Activated gamma-delta T cell (primary cell): Measurements from ENCODE around the gene OSBP2.

Experiments
- DNase-seq: peaks from one replicate; lab custom pipeline; 2025; lab: John Stamatoyannopoulos, UW

Gene OSBP2

DNA sequence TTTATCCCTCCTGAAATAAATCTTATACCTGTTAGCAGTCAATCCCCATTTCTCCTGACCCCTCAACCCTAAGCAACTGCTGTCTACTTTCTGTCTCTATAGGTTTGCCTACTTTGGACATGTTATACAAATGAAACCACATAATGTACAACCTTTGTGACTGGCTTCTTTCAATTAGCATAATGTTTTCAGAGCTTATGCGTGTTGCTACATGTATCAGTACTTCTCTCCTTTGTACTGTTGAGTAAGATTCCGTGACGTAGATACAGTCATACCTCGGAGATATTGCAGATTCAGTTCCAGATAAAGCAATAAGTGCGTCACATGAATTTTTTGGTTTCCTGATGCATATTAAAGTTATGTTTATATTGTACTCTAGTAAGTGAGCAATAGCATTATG lies 146.6 kb downstream of the OSBP2 start:
- no peak for DNase-seq

DNA sequence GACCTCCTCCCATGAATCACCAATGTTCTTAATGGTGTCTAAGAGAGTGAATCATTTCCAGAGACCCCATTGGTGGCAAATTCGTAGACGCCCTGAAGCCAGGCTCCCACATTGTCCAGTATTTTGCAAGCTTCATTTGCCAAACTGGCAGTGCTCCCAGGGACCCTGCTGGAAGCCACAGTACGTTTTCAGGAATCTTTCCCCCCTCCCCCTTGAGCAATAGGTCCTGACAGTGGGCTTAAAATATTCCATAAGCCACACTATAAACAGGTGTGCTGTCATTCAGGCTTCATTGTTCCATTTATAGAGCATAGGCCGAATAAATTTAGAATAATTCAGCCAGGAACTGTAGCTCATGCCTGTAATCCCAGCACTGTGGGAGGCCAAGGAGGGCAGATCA lies 148.6 kb downstream of the OSBP2 start:
- DNase-seq, result no peak

DNA sequence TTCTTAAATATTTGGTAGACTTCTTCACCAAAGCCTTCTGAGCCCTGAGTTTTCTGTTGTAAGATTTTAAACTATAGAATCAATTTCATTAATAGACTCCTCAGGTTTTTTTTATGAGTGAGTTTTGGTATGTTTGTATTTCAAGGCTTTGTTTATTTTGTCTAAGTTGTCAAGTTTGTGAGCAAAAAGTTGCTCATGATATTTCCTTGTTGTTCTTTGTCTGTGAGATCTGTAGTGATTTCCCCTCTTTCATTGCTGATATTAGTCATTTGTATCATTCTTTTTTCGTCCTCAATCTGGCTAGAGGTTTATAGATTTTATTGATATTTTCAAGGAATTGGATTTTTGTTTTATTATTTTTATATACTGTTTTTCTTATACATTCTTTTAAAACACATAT lies 152.9 kb downstream of the OSBP2 start:
- no peak for DNase-seq

DNA sequence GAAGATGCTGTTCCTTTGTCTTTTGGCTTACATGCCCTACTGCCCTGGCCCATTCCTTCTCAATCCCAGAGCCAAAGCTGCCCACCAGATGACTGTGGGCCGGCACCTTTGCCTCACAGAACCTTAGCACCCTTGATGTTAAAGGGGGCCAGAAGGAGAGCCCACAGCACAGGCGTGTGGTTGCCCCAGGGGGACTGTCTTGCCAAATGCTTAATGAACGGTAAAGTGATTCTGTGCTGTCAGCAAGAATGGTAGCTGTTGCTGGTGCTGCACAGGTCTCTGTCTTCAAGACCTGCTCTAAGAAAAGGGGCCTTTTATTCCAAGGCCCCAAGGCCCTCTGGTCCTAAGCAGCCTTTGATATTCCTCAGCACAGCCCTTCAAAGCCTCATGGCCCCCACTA lies 160.6 kb downstream of the OSBP2 start:
- DNase-seq, result no peak

DNA sequence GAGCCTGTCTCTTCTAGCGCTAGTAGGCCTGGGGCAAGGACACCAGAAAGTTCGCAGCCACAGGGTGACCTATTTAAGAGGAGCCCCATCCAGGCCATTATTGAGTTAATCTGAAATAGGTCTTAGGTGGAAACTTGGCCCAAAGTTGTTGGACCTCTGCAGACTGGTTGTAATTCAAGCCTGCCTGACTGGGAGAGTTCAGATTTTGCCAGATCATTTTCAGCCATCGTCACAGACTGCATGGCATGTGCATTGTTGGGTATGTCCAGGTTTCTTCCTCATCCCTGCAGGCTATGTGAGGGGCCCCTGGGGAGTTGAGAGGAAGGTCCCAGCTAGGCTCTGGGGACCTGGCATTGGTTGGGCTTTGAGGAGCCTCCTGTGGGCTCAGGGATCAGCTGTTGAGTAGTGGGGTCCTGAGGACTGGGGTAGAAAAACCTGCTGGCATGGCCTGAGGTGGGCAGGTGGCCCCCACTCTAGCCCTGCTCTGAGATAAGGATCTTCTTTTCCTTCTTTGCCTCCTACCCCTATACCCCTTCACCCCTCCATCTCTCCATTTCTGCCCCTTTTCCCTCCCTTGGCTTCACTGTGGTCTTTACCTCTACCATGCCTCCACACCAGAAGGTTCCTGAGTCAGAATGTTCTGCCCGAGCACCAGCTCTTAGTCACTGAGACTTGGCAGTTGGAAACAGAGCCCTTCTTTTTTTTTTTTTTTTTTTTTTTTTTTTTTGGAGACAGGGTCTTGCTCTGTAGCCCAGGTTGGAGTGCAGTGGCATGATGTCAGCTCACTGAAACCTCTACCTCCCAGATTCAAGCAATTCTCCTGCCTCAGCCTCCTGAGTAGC lies 161.2 kb downstream of the OSBP2 start:
- no peak for DNase-seq

DNA sequence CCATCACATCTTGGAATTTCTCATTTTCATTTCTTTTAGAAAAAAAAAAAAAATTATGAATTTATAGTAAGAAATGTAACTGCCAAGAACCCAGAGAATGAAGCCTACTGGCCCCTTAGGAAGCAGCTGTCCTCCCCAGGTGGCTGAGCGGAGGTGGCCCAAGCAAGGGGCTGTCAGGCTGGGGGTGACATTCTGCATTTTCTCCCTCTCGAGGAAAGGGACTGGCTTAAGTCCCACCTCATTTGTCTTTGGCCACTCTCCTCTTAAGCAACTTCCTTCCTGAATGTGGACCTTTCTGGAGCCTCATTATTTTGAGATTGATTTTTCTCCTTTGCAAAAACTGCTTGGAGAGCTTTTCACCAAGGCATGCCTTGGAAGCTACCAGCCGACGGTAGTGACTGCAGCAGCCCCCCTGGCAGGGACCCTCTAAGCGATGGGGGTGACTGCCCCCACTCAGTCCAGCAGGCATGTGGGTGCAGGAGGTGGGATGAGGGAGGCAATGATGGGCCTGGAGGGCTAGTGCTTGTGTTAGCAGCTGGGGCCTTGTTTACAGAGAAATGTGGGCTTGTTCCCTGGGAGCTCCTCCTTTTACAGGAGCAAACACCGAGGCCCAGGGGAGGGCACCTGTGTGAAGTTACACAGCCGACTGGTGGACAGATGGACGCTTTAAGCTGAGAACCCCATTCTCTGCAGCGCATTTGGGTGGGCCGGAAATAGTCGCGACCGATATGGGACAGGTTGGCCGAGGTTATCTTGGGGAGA lies 162.2 kb downstream of the OSBP2 start:
- no peak for DNase-seq

DNA sequence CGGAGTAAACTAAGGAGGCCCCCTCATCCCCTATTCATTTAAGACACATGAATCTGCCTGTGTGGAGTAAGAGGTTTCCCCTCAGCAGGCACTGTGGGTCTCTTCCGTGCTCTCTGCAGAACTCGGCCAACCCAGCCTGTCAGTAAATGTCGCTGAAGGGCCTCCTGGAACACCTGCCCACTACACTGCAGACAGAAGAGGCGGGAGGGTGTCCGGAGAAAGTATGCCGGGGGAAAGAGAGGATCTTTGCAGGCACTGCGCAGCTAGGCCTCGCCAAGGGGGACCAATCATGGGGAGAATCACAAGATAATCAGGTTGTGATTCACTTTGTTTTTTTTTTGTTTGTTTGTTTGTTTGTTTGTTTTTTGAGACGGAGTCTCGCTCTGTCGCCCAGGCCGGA lies 163.1 kb downstream of the OSBP2 start:
- no peak for DNase-seq

DNA sequence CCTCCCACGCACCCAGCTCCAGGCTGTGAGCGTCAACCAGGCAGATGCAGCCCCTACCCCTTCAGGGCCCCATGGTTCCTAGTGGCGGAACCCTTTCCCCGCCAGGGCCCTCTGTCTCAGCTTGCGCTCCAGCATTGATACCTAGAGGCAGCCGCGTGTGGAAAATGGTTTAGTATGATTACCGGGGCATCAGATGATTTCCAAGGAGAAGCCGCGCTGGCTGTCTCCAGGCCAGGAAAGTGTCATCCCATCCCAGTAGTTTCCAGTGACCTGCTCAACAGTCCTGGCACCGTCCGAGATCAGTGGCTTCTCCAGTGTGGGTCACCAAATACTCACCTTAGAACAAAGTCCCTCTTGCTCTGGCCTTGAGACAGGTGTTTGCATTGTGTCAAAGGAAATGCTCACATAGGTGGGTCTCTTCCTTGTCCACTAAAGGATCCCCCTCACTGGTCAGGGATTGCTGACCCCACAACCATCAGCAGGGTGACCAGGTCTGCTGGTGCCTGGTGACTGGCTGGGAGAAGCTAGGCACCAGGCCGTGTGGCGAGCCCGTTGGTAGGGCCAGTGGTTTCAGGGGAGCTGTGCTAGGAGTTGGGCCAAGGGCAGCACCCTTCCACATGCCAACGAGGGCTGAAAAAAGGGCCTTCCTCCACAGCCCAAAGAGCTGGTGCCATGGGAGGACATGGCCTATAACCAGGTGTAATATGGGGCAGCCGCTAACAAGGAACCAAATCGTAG lies 164.5 kb downstream of the OSBP2 start:
- DNase-seq, result no peak

DNA sequence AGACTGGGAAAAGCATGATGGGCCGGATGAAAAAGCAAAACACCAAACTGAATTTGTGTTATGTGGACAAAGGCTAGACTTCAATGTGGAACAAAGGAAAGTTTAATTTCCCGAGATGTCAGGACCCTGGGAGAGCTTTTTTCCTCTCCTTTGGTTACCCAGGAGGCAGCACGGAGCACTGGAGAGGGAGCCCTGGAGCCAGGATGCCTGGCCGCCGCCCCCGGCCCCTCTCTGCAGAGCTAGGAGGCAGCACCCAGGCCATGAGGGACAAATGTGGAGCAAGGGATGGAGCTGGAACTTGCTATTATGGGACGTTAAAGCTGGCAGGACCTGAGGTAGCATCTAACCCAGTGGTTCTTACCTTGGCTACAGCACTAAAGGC lies 165.0 kb downstream of the OSBP2 start:
- no peak for DNase-seq

DNA sequence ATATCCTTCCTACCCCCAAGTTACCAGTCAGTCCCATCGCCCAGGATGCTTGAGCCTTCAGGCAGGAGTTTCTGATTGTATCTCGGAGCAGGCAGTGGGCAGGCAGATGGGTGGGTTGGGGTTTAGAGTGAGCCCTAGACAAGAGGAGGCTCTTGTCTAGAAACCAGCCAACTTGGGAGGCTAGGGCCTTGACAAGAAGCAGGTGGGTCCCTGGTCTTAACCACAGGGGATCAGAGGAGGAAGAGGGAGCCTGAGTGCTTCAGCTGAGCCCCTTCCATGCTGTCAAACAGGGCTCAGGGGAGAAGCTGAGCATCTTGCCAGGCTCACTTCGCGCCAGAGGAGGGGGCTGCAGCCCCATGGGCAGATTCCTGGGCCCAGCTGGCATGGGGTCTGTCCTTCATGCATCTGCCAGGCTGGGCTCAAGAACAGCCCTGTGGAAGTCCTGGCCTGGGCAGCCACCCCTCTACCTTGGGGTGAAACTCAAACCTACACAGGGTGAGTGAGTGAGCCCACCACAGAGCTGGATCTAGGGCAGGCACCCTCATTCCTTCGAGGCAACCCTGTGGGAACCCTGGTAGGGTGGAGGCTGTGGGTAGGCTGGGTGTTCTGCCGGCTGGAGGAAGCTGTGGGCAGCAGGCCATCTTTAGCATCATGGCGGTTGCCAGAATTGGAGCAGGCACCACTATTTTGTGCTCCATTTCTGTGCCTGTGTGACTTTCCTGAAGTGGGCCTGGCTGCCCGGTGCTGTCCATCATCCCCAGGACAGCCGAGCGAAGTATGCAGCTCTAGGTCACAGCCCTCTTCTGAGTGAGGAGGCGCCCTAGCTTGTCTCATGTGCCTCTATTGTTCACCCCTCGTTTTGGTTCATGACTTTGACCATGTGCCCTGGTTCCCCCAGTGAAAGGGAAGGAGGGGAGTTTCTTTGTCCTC lies 165.8 kb downstream of the OSBP2 start:
- no peak for DNase-seq

DNA sequence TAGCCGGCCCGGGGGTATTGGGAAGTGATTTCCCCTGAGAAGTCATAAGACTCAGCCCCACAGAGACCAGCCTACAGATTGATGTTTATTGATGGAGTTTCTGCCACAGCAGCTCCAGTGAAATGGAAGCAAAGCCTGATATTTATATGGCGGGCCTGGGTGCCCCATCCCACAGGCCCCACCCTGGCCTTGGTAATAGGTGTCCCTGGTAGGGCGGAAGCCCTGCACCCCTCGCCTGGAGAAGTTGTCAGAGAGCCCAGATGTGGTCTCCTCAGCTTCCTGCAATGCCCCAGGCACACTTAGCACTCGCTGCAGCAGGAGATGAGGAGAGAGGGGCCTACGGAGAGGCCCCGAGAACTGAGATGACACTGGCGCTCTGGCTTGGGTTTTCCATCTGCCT lies 166.5 kb downstream of the OSBP2 start:
- DNase-seq, result no peak

DNA sequence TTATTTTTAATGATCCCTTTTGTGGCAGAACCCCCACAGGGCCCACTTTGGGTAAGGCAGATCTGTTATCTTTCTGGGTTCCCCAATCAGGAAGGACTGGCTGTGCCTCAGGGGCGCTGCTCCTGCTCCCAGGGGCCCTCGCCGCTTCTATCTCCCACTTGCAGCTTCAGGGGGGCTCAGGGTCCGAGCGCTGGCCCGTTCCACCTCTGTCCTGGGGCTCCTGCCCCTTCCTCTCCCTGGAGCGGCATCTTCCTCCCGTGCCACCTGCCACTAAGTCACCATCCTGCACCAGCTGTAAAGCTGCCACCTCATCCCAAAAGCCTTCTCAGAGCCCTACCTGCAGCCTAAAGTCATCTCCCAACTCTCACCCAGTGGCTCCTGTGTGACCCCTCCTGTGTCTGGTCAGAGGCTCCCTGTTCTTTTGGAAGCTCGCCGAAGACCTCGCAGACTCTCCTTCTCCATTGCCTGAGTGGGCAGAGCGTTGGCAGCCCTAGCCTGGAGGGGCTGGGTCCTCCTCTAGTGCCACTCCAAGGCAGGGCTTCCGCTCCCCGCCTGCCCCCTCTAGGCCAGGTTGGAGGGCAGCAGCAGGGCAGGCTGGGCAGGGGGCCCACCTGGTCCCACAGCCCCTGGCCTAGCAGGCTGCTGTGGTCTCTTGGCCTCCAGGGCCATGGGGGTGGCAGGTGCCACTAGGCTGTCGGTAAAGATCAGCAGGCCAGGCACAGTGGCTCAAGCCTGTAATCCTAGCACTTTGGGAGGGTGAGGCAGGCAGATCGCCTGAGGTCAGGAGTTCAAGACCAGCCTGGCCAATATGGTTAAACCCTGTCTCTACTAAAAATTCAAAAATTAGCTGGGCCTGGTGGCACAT lies 167.2 kb downstream of the OSBP2 start:
- DNase-seq, result no peak

DNA sequence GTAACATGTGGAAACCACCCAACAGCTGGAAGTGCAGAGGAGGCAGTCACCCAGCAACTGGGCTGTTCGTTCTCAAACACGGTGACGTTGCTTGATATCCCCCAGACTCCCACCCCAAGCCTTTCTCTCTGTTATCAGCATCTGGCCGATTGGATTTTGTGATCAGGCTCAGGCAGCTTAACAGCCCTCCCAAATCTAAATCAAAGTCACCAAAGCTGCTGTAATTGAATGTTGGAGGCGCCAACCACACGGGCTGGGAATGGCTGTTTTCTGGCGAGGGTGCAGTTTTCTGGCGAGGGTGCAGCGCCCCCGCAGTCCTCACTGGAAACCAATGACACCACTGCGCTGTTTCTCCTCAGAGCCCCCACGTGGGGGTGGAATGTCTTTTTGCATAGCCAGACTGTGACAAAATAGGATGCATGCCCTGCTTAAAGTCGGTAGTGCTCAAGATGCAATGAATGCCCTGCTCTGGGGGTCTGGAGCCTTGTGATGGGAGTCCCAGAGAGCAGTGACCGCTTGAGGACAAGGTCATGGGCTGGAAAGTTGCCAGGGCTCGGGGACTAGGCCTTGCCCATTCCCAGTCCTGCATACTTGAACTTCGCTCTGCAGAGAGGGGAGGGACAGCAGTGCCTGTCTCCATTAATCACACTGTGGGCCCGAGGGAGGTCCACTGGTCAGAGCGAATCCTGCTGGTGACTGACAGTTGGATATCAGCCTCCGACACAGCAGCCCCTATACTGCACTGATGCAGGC lies 168.6 kb downstream of the OSBP2 start:
- no peak for DNase-seq

DNA sequence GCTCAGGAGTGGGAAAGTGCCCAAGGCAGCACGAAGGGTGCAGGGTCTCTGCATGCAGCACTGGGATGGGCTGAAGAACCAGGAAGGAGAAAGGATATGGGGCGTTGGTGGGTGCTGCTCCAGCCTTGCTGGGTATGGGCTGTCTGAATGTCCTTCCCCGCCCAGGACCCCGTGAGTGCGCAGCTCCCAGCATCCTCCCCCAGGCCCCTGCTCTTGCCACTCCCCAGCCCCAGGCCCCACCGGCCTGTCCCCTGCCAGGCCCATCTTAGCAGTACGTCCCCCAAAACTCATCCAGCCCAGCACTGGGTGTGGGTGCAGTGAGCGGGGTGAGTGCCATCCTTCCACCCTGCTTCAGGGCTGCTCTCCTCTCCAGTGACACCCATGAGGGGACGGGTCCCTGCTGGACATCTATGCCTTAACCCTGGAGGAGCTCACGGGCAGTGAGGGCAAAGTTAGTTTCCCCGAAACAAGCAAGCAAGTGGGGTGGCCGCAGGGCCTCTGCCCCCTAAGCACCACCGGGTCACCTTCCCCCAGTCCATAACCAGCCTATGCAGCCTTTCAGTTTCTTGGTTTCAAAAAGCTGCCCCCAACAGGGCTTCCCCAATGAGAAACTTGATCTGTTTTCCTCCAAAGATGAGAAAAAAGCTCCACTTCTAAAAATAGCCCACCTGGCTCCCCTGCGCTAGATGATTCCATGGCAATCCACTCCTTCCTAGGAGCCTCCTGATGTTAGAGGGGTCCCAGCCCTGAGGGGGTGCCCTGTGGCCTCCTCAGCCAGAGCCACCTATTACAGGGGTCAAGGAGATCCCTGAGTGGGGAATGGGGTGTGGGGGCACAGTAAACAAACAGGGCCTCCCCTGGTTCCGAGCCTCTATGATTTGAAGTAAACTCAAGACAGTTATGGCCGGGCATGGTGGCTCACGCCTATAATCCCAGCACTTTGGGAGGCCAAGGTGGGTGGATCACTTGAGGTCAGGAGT lies 170.1 kb downstream of the OSBP2 start:
- no peak for DNase-seq

DNA sequence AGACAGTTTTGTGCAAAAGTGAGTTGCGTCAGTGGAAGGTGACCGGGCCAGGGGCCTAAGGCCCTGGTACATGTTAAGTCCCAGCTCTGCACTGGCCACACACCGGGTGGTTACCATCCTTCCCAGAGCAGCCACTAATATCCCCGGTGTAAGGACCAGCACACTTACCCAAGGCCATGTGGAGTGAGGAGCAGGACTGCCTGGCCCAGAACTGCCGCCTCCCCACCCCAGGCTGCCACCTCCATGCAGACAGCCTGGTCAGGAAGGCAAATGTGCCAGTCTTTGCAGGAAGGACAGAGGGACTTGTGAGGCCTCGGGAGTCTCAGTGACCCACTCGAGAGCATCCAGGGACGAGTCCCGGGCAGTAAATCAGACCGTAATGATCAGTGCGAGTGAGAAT lies 171.0 kb downstream of the OSBP2 start:
- DNase-seq, result no peak

DNA sequence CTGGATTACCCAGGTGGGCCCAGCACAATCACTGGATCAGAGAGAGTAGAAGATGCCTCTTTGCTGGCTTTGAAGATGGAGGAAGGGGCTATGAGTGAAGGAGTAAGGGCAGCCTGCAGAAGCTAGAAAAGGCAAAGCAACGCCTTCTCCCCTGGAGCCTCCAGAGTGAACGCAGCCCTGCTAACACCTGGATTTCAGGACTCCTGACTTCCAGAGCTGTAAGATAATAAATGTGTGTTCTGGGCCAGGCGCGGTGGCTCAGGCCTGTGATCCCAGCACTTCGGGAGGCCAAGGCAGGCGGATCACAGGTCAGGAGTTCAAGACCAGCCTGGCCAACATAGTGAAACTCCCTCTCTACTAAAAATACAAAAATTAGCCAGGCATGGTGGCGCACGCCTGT lies 171.5 kb downstream of the OSBP2 start:
- no peak for DNase-seq

DNA sequence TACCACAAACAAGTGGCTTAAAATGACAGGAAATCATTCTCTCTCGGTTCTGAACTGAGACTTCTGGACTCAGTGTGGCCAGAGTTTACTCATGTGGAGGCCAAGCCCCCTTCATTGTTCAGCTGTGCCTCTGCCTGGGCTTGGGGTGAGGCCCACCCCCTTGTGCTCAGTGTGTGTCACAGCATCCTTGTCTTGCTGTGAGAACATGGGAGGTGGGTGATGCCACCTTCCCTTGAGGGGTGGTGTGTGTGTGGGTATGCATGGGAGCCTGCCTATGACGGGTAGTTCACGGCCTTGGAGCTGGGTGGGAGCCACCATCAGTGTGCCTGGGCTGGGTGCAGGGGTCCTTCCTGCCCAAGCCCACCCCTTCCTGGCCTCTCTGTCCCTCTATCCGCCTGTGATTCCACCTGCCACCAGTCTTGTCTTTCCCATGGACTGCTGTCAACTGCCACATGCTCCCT lies 172.2 kb downstream of the OSBP2 start:
- DNase-seq, result no peak
